H9 (cell line): ENCODE measurements around the gene NEK4. TPM values are rescaled to one million over a fixed set of nuclear protein-coding genes. Genes with fewer than 3 reads are reported as not detected.

Experiments
- DNase-seq: peaks from one replicate; pipeline ENCODE4 v3.0.0-alpha.2; 2017
- H2AFZ ChIP-seq: one replicate; pipeline ENCODE4 v1.6.1; 2013; ENCODE audit warnings: mild to moderate bottlenecking, low read length, control low read depth, moderate library complexity
- H2AK5ac ChIP-seq: 2 replicates; pipeline ENCODE4 v1.6.1; 2013; ENCODE audit warnings: low read length, control low read depth, mixed read lengths; ENCODE audit not compliant: insufficient read length
- H2BK120ac ChIP-seq: one replicate; pipeline ENCODE4 v1.6.1; 2013; ENCODE audit warnings: low read depth, mild to moderate bottlenecking, low read length, control low read depth, inconsistent platforms; ENCODE audit not compliant: poor library complexity, severe bottlenecking
- H2BK12ac ChIP-seq: 2 replicates; pipeline ENCODE4 v1.6.1; 2013; ENCODE audit warnings: low read length, control low read depth, mixed read lengths, low read depth; ENCODE audit not compliant: insufficient read length
- H2BK15ac ChIP-seq: 2 replicates; pipeline ENCODE4 v1.6.1; 2013; ENCODE audit warnings: low read depth, low read length, control low read depth
- H2BK20ac ChIP-seq: one replicate; pipeline ENCODE4 v1.6.1; 2013; ENCODE audit warnings: low read depth, mild to moderate bottlenecking, low read length, control low read depth, inconsistent platforms; ENCODE audit not compliant: poor library complexity, severe bottlenecking
- H2BK5ac ChIP-seq: 2 replicates; pipeline ENCODE4 v1.6.1; 2013; ENCODE audit warnings: low read length, control low read depth, mixed read lengths; ENCODE audit not compliant: insufficient read length
- H3K14ac ChIP-seq: 2 replicates; pipeline ENCODE4 v1.6.1; 2013; ENCODE audit warnings: low read length, control low read depth; ENCODE audit not compliant: insufficient read depth
- H3K18ac ChIP-seq: 2 replicates; pipeline ENCODE4 v1.6.1; 2013; ENCODE audit warnings: low read depth, mild to moderate bottlenecking, mixed read lengths, low read length, control low read depth; ENCODE audit not compliant: insufficient read length
- H3K23ac ChIP-seq: 2 replicates; pipeline ENCODE4 v1.6.1; 2013; ENCODE audit warnings: low read length, control low read depth, mixed read lengths, low read depth; ENCODE audit not compliant: insufficient read length
- H3K23me2 ChIP-seq: 2 replicates; pipeline ENCODE4 v1.6.1; 2013; ENCODE audit warnings: low read depth, mild to moderate bottlenecking, mixed read lengths, low read length, control low read depth; ENCODE audit not compliant: insufficient read length, poor library complexity, severe bottlenecking
- H3K27ac ChIP-seq: 2 replicates; pipeline ENCODE4 v1.5.1; 2013; ENCODE audit warnings: low read length, control low read depth, mixed read lengths, low read depth; ENCODE audit not compliant: insufficient read length
- H3K27me3 ChIP-seq: 2 replicates; pipeline ENCODE4 v1.6.1; 2013; ENCODE audit warnings: low read length, control low read depth, inconsistent platforms; ENCODE audit not compliant: insufficient read depth
- H3K4ac ChIP-seq: 2 replicates; pipeline ENCODE4 v1.6.1; 2013; ENCODE audit warnings: low read depth, mild to moderate bottlenecking, control low read depth, inconsistent platforms, low read length, moderate library complexity
- H3K4me1 ChIP-seq: 2 replicates; pipeline ENCODE4 v1.6.1; 2013; ENCODE audit warnings: low read length, control low read depth, inconsistent platforms; ENCODE audit not compliant: insufficient read depth
- H3K4me2 ChIP-seq: 2 replicates; pipeline ENCODE4 v1.6.1; 2013; ENCODE audit warnings: low read length, control low read depth, mixed read lengths; ENCODE audit not compliant: insufficient read length, insufficient read depth
- H3K56ac ChIP-seq: 2 replicates; pipeline ENCODE4 v1.6.1; 2013; ENCODE audit warnings: low read depth, mild to moderate bottlenecking, mixed read lengths, low read length, control low read depth; ENCODE audit not compliant: insufficient read length
- H3K79me1 ChIP-seq: 2 replicates; pipeline ENCODE4 v1.6.1; 2013; ENCODE audit warnings: low read depth, mild to moderate bottlenecking, moderate library complexity, low read length, control low read depth, inconsistent platforms; ENCODE audit not compliant: insufficient read depth, poor library complexity, severe bottlenecking
- H3K79me2 ChIP-seq: 2 replicates; pipeline ENCODE4 v1.6.1; 2013; ENCODE audit warnings: low read length, control low read depth, inconsistent platforms; ENCODE audit not compliant: insufficient read depth
- H3K9ac ChIP-seq: 2 replicates; pipeline ENCODE4 v1.6.1; 2013; ENCODE audit warnings: low read length, control low read depth, mixed read lengths; ENCODE audit not compliant: insufficient read length; ENCODE audit errors: extremely low read depth
- H3K9me3 ChIP-seq: one replicate; pipeline ENCODE4 v1.6.1; 2013; ENCODE audit warnings: low read depth, low read length, inconsistent platforms; ENCODE audit not compliant: control insufficient read depth
- H3T11ph ChIP-seq: one replicate; pipeline ENCODE4 v1.6.1; 2013; ENCODE audit warnings: mild to moderate bottlenecking, low read length, control low read depth, inconsistent platforms
- H4K20me1 ChIP-seq: one replicate; pipeline ENCODE4 v1.6.1; 2013; ENCODE audit not compliant: control insufficient read depth, insufficient read length, insufficient read depth
- H4K5ac ChIP-seq: 2 replicates; pipeline ENCODE4 v1.6.1; 2013; ENCODE audit warnings: low read depth, mild to moderate bottlenecking, mixed read lengths, low read length, control low read depth; ENCODE audit not compliant: insufficient read length
- H4K8ac ChIP-seq: replicated peaks from 2 replicates; pipeline ENCODE4 v1.6.1; 2013; ENCODE audit warnings: low read length, control low read depth, mixed read lengths, low read depth; ENCODE audit not compliant: insufficient read length
- H4K91ac ChIP-seq: 2 replicates; pipeline ENCODE4 v1.6.1; 2013; ENCODE audit warnings: low read depth, mild to moderate bottlenecking, moderate library complexity, mixed read lengths, low read length, control low read depth; ENCODE audit not compliant: insufficient read length
- H3K27ac Mint-ChIP-seq, 3 experiments: 2 replicates in 2 of 3; 3 replicates in 1 of 3; pipeline ENCODE4 v1.8.0; 2020 to 2021; ENCODE audit warnings: mixed read lengths in 3 of 3, mild to moderate bottlenecking in 1 of 3, moderate library complexity in 1 of 3
- H3K27me3 Mint-ChIP-seq: 2 replicates; pipeline ENCODE4 v1.8.0; 2021; ENCODE audit warnings: low read depth, mild to moderate bottlenecking, moderate library complexity, mixed read lengths
- H3K36me3 Mint-ChIP-seq, 3 experiments: 2 replicates in 2 of 3; 3 replicates in 1 of 3; pipeline ENCODE4 v1.8.0; 2020 to 2021; ENCODE audit warnings: low read depth in 3 of 3, mixed read lengths in 3 of 3; ENCODE audit not compliant: insufficient read depth in 1 of 3
- H3K4me1 Mint-ChIP-seq, 2 experiments: 2 replicates each; pipeline ENCODE4 v1.8.0; 2020; ENCODE audit warnings: mixed read lengths in 2 of 2
- H3K4me3 Mint-ChIP-seq, 2 experiments: 2 replicates in 1 of 2; 3 replicates in 1 of 2; pipeline ENCODE4 v1.8.0; 2020 to 2021; ENCODE audit warnings: mild to moderate bottlenecking in 2 of 2, mixed read lengths in 2 of 2, moderate library complexity in 1 of 2
- H3K9me3 Mint-ChIP-seq, 2 experiments: 2 replicates in 1 of 2; 3 replicates in 1 of 2; pipeline ENCODE4 v1.8.0; 2020; ENCODE audit warnings: mild to moderate bottlenecking in 2 of 2, mixed read lengths in 2 of 2, moderate library complexity in 1 of 2
- CTCF ChIP-seq: fragments of 200-600 bp; sonication (generic); conservative IDR thresholded peaks from 3 replicates; pipeline ENCODE4 v1.8.0; 2021; ENCODE audit warnings: antibody characterized with exemption, mild to moderate bottlenecking
- WGBS: extraction: QIAGEN DNeasy Blood & Tissue Kit; methylation state at CpG from one replicate; pipeline ENCODE4 v1.1.7; 2013; ENCODE audit warnings: missing lambda C conversion rate, low lambda C conversion rate, mixed read lengths; ENCODE audit not compliant: insufficient read length; ENCODE audit errors: extremely low coverage; 5-methylcytosine and 5-hydroxymethylcytosine counted together
- total RNA-seq: library from RNA; stranded (reverse); gene quantifications from 2 replicates; pipeline ENCODE4 v1.2.1, GENCODE V29; 2021

NEK4 gene
- total RNA-seq, 1 experiment from 2014 or later: 36.0 TPM

GRCh38 chr3:52712291-52713212 lies 58.2 kb downstream of the NEK4 start:
- WGBS: no CpG with 5 or more reads among the region's 17 CpGs
- no peak overlapping the region for H2BK20ac ChIP-seq
- no peak overlapping the region for H2BK5ac ChIP-seq
- H3K4me1 ChIP-seq: no peaks in the 10 kb centered on the region; the same call in 1 of the 2 replicates
- Mint-ChIP-seq H3K27me3 (no peaks in the 10 kb centered on the region), H3K9me3 (no peaks in the 10 kb centered on the region), H3K4me1 (peaks cover 4 to 9% of the 10 kb centered on the region in 2 experiments), H3K36me3 (peaks cover 9 to 22% (median 21%) of the 10 kb centered on the region in 3 experiments), H3K27ac (no peak overlapping the region; a peak in 1 of 7 replicates), H3K4me3 (no peak overlapping the region; a peak in 1 of 5 replicates)
- DNase-seq: no peak
- no peaks in the 10 kb centered on the region for H3K79me2 ChIP-seq
- H3K27me3 ChIP-seq: no peaks in the 10 kb centered on the region
- no peak overlapping the region for H3K9ac ChIP-seq
- no peaks in the 10 kb centered on the region for H4K20me1 ChIP-seq
- H4K91ac ChIP-seq: no peak overlapping the region
- H3K79me1 ChIP-seq: no peaks in the 10 kb centered on the region
- peaks cover 9% of the 10 kb centered on the region for H3K23me2 ChIP-seq
- no peak overlapping the region for H3K18ac ChIP-seq
- no peak overlapping the region for H3K27ac ChIP-seq
- no peak overlapping the region for H4K8ac ChIP-seq
- no peak overlapping the region for H3T11ph ChIP-seq
- H3K56ac ChIP-seq: no peak overlapping the region
- no peak for TF ChIP-seq CTCF
- H2AK5ac ChIP-seq: no peak overlapping the region
- H2BK120ac ChIP-seq: no peak overlapping the region
- H3K14ac ChIP-seq: no peak overlapping the region
- no peak overlapping the region for H3K23ac ChIP-seq
- H2BK15ac ChIP-seq: no peak overlapping the region
- no peak overlapping the region for H3K4ac ChIP-seq
- no peak overlapping the region for H2AFZ ChIP-seq
- no peaks in the 10 kb centered on the region for H3K9me3 ChIP-seq
- no peak overlapping the region for H3K4me2 ChIP-seq
- no peak overlapping the region for H4K5ac ChIP-seq
- no peak overlapping the region for H2BK12ac ChIP-seq
